Duodenal mucosa (tissue), 2 donors: ENCODE data around the gene DPF3.

Source experiments
- H3K27ac ChIP-seq: one replicate; pipeline ENCODE4 v1.7.0; 2013; ENCODE audit warnings: low read depth, low read length
- H3K27me3 ChIP-seq, 2 donors: one replicate each; pipeline ENCODE4 v1.7.0; 2013; ENCODE audit warnings: low read length in 2 of 2, control low read depth in 1 of 2; ENCODE audit not compliant: insufficient read depth in 2 of 2, control insufficient read depth in 1 of 2
- H3K36me3 ChIP-seq, 2 donors: one replicate each; pipeline ENCODE4 v1.7.0; 2013; ENCODE audit warnings: low read length in 2 of 2, control low read depth in 1 of 2; ENCODE audit not compliant: insufficient read depth in 2 of 2, control insufficient read depth in 1 of 2
- H3K4me1 ChIP-seq, 2 donors: one replicate each; pipeline ENCODE4 v1.7.0; 2013; ENCODE audit warnings: low read length in 2 of 2, control low read depth in 1 of 2; ENCODE audit not compliant: insufficient read depth in 2 of 2, control insufficient read depth in 1 of 2
- H3K4me3 ChIP-seq, 2 donors: one replicate each; pipeline ENCODE4 v1.7.0; 2013; ENCODE audit warnings: low read length in 2 of 2, low read depth in 1 of 2
- H3K9ac ChIP-seq, 2 donors: one replicate each; pipeline ENCODE4 v1.7.0; 2013; ENCODE audit warnings: low read length in 2 of 2, low read depth in 1 of 2
- H3K9me3 ChIP-seq, 2 donors: one replicate each; pipeline ENCODE4 v1.7.0; 2013; ENCODE audit warnings: low read length in 2 of 2, control low read depth in 1 of 2; ENCODE audit not compliant: control insufficient read depth in 1 of 2

DPF3 gene

GRCh38 chr14:72634691-72635616 is 258.9 kb downstream of the DPF3 start:
- Histone ChIP-seq H3K9ac (no peak overlapping the region), H3K4me3 (no peak overlapping the region), H3K27me3 (peaks cover 0 to 4% of the 10 kb centered on the region in 2 donors), H3K36me3 (no peaks in the 10 kb centered on the region), H3K9me3 (peaks cover 0 to 4% of the 10 kb centered on the region in 2 donors), H3K4me1 (no peaks in the 10 kb centered on the region), H3K27ac (no peak overlapping the region)

GRCh38 chr14:72633551-72633950 is 260.4 kb downstream of the DPF3 start:
- Histone ChIP-seq H3K27ac (no peak overlapping the region), H3K9me3 (no peaks in the 10 kb centered on the region), H3K36me3 (no peaks in the 10 kb centered on the region)

GRCh38 chr14:72632727-72633126 is 261.2 kb downstream of the DPF3 start:
- H3K36me3 ChIP-seq, result no peaks in the 10 kb centered on the region
- no peaks in the 10 kb centered on the region for H3K9me3 ChIP-seq
- no peaks in the 10 kb centered on the region for H3K4me1 ChIP-seq
- no peak overlapping the region for H3K4me3 ChIP-seq
- peaks cover 0 to 4% of the 10 kb centered on the region in 2 donors for H3K27me3 ChIP-seq
- no peak overlapping the region for H3K27ac ChIP-seq
- H3K9ac ChIP-seq, result no peak overlapping the region

More at GRCh38 chr14:72633551-72633950, 260.4 kb downstream of the DPF3 start:
- Histone ChIP-seq H3K4me1 (no peaks in the 10 kb centered on the region), H3K9ac (no peak overlapping the region), H3K27me3 (peaks cover 0 to 4% of the 10 kb centered on the region in 2 donors), H3K4me3 (no peak overlapping the region)

- Histone ChIP-seq H3K9me3 (peaks cover 3 to 6% of the 10 kb centered on the region in 2 donors), H3K36me3 (no peaks in the 10 kb centered on the region), H3K27ac (no peak overlapping the region), H3K4me3 (no peak overlapping the region), H3K27me3 (peaks cover 0 to 4% of the 10 kb centered on the region in 2 donors), H3K4me1 (no peaks in the 10 kb centered on the region), H3K9ac (no peak overlapping the region)
These were observed 262.5 kb downstream of the DPF3 start for GRCh38 chr14:72631401-72631800.

- no peak overlapping the region for H3K9ac ChIP-seq
- peaks cover 0 to 4% of the 10 kb centered on the region in 2 donors for H3K27me3 ChIP-seq
- no peaks in the 10 kb centered on the region for H3K36me3 ChIP-seq
- H3K4me1 ChIP-seq, result no peaks in the 10 kb centered on the region
- H3K4me3 ChIP-seq, result no peak overlapping the region
- no peak overlapping the region for H3K27ac ChIP-seq
- peaks cover 3 to 8% of the 10 kb centered on the region in 2 donors for H3K9me3 ChIP-seq
These were observed 263.5 kb downstream of the DPF3 start for GRCh38 chr14:72630374-72630773.

- no peak overlapping the region for H3K27ac ChIP-seq
- H3K9me3 ChIP-seq, result peaks cover 3 to 8% of the 10 kb centered on the region in 2 donors
- no peaks in the 10 kb centered on the region for H3K4me1 ChIP-seq
- H3K36me3 ChIP-seq, result no peaks in the 10 kb centered on the region
- no peak overlapping the region for H3K4me3 ChIP-seq
- H3K9ac ChIP-seq, result no peak overlapping the region
- H3K27me3 ChIP-seq, result peaks cover 0 to 4% of the 10 kb centered on the region in 2 donors
These were observed 264.4 kb downstream of the DPF3 start for GRCh38 chr14:72629534-72629933.

GRCh38 chr14:72625689-72626088 is 268.2 kb downstream of the DPF3 start:
- no peak overlapping the region for H3K4me3 ChIP-seq
- no peaks in the 10 kb centered on the region for H3K36me3 ChIP-seq
- H3K9ac ChIP-seq, result no peak overlapping the region
- no peaks in the 10 kb centered on the region for H3K27me3 ChIP-seq
- no peaks in the 10 kb centered on the region for H3K4me1 ChIP-seq
- no peak overlapping the region for H3K27ac ChIP-seq
- peaks cover 3 to 8% of the 10 kb centered on the region in 2 donors for H3K9me3 ChIP-seq

GRCh38 chr14:72621387-72622065 is 272.4 kb downstream of the DPF3 start:
- Histone ChIP-seq H3K27ac (no peak overlapping the region), H3K4me1 (no peaks in the 10 kb centered on the region), H3K27me3 (no peaks in the 10 kb centered on the region), H3K36me3 (no peaks in the 10 kb centered on the region), H3K4me3 (no peak overlapping the region), H3K9ac (no peak overlapping the region), H3K9me3 (peaks cover 0 to 3% of the 10 kb centered on the region in 2 donors)

GRCh38 chr14:72619881-72620280 is 274.0 kb downstream of the DPF3 start:
- Histone ChIP-seq H3K27me3 (no peaks in the 10 kb centered on the region), H3K27ac (no peak overlapping the region), H3K36me3 (no peaks in the 10 kb centered on the region), H3K9me3 (no peaks in the 10 kb centered on the region), H3K4me1 (no peaks in the 10 kb centered on the region), H3K4me3 (no peak overlapping the region), H3K9ac (no peak overlapping the region)

GRCh38 chr14:72619111-72619571 is 274.8 kb downstream of the DPF3 start:
- Histone ChIP-seq H3K27ac (no peak overlapping the region), H3K9me3 (no peaks in the 10 kb centered on the region), H3K36me3 (no peaks in the 10 kb centered on the region), H3K4me3 (no peak overlapping the region), H3K27me3 (no peaks in the 10 kb centered on the region), H3K4me1 (no peaks in the 10 kb centered on the region), H3K9ac (no peak overlapping the region)
